Measurements from ENCODE around the gene PHF21A.
"Not testable (repeated sequence)": the region's sequence is repeated elsewhere in the genome, so short reads cannot be mapped to it uniquely, and the experiment has no call there.

Gene PHF21A

DNA sequence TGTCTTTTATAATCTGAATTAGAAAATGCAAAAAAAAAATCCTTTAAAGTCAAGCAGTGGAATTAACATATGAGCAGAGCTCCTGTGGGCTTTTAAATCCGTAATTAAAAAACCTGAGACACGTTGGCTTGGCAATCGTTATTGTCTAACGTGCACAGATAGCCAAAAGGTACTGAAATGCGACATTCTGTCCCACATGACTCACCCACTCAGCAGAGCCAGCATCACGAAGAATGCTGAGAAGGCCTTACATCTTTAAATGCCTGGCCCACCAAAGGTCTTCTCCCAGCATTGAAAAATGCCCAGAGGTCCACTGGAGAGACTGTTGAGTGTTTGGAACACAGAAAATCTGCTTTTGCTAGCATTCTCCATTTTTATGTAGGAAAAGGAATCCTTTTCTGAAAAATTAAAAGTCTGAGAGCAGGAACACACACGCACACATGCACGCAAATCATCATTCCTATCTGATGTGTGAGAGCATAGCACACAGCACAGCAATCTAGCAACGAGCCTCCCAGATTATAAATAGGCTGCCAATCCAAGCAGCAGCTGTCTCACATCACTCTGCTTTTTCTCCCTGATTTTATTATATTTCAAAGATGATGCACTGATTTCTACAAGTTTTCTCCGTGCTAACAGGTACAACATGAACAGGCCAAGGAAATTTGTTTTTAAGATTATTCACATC, 94.5 kb downstream of the PHF21A start:
- H3K27ac ChIP-seq (ENCODE audit: low read length) = no peak overlapping the region
- H3K27me3 ChIP-seq (ENCODE audit: low read depth, low read length) = no peaks in the 10 kb centered on the region
- no peaks in the 10 kb centered on the region for H3K9me3 ChIP-seq (ENCODE audit: control insufficient read depth in 1 of 2, low read length in 2 of 2)
- H3K4me1 ChIP-seq (ENCODE audit: control insufficient read depth in 1 of 2, insufficient read depth in 2 of 2, low read length in 2 of 2) = peaks cover 0 to 6% of the 10 kb centered on the region in 2 donors
- no peaks in the 10 kb centered on the region for H3K36me3 ChIP-seq (ENCODE audit: control insufficient read depth in 1 of 2, insufficient read depth in 2 of 2, low read length in 2 of 2)
- no peak overlapping the region for H3K4me3 ChIP-seq (ENCODE audit: low read depth in 1 of 2, low read length in 2 of 2)

DNA sequence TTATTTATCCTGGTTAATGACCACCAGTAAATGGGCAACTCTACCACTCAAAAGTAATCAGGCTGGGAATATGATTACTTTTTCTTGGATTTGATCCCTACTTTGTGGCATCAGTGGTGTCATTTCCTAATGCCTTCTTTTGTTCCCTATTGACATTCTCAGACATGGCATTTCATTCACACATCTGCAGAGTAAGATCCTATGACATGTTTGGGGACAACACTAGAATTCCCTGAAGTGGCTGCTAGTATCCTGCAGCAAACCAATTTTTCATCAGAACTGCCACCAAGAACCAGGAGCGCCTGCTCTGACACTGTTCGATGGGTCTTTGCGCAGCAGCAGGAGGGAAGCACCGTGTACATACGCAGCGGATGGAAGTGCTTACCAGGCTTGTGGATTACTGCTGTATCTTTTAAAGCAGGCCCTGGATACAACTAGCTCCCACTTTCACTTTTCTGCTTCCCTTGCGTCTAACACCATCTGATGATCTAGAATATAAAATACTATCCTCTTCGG, 101.1 kb downstream of the PHF21A start:
- H3K4me1 ChIP-seq (ENCODE audit: control insufficient read depth in 1 of 2, insufficient read depth in 2 of 2, low read length in 2 of 2) = no peaks in the 10 kb centered on the region

DNA sequence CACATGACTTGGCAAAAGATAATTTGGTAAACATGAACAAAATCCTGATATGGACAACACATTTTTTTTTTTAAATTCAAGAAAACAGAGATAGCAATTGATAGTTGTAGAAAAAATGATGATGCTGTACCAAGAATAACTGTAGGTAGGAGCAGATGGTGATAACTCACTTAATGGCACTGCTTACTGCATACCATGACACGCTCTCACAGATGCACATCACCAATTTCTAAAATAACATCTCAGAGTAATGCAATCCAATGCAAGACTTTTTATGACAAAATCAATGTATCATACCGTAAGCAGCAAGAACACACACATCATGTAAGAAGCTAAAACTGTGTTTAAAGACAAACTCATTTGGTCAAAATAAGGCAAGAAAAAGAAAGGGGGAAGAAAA, 102.6 kb downstream of the PHF21A start:
- no peak overlapping the region for H3K4me3 ChIP-seq (ENCODE audit: low read depth in 1 of 2, low read length in 2 of 2)
- H3K27ac ChIP-seq (ENCODE audit: low read length) = no peak overlapping the region
- H3K27me3 ChIP-seq (ENCODE audit: low read depth, low read length) = no peaks in the 10 kb centered on the region
- H3K4me1 ChIP-seq (ENCODE audit: control insufficient read depth in 1 of 2, insufficient read depth in 2 of 2, low read length in 2 of 2) = no peaks in the 10 kb centered on the region
- no peaks in the 10 kb centered on the region for H3K9me3 ChIP-seq (ENCODE audit: control insufficient read depth in 1 of 2, low read length in 2 of 2)
- peaks cover 0 to 3% of the 10 kb centered on the region in 2 donors for H3K36me3 ChIP-seq (ENCODE audit: control insufficient read depth in 1 of 2, insufficient read depth in 2 of 2, low read length in 2 of 2)

More for the DNA sequence above, 101.1 kb downstream of the PHF21A start:
- Histone ChIP-seq H3K9me3 (ENCODE audit: control insufficient read depth in 1 of 2, low read length in 2 of 2) (no peaks in the 10 kb centered on the region), H3K27ac (ENCODE audit: low read length) (no peak overlapping the region), H3K4me3 (ENCODE audit: low read depth in 1 of 2, low read length in 2 of 2) (no peak overlapping the region), H3K36me3 (ENCODE audit: control insufficient read depth in 1 of 2, insufficient read depth in 2 of 2, low read length in 2 of 2) (peaks cover 0 to 3% of the 10 kb centered on the region in 2 donors), H3K27me3 (ENCODE audit: low read depth, low read length) (no peaks in the 10 kb centered on the region)

DNA sequence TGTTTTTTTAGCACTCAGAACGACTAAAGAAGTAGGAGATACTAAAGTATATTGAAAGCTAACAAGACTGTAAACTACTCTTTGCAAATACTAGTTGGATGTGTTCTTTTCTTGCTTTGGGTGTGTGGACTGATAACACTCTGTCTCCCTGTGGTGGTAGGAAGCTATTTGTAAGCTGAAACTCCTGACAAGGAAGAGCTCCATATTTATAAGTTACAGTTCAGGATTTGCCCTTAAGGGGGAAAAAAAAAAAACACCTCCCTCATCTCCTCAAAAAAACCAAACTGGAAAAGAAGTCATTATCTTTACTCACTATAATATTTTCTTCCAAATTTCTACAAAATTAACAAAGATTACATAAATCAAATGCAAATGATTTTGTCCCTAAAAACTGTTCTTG, 103.9 kb downstream of the PHF21A start:
- Histone ChIP-seq H3K4me1 (ENCODE audit: control insufficient read depth in 1 of 2, insufficient read depth in 2 of 2, low read length in 2 of 2) (no peaks in the 10 kb centered on the region), H3K4me3 (ENCODE audit: low read depth in 1 of 2, low read length in 2 of 2) (no peak overlapping the region), H3K27ac (ENCODE audit: low read length) (no peak overlapping the region), H3K9me3 (ENCODE audit: control insufficient read depth in 1 of 2, low read length in 2 of 2) (no peaks in the 10 kb centered on the region), H3K36me3 (ENCODE audit: control insufficient read depth in 1 of 2, insufficient read depth in 2 of 2, low read length in 2 of 2) (peaks cover 0 to 3% of the 10 kb centered on the region in 2 donors), H3K27me3 (ENCODE audit: low read depth, low read length) (no peaks in the 10 kb centered on the region)

DNA sequence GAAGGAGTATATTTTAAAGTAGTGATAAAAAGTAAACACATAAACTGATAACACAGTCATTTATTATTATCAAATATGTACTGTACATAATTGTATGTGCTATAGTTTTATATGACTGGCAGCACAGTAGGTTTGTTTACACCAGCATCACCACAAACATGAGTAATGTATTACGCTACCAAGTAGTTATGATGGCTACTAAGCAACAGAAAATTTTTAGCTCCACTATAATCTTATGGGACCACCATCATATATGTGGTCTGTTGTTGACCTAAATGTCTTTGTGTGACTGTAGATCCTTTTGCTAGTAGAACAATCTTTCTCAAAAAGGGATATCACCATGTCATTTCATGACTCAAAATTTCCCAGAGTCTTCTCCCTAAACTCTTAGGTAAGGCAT, 105.3 kb downstream of the PHF21A start:
- Histone ChIP-seq H3K27ac (ENCODE audit: low read length) (no peak overlapping the region), H3K36me3 (ENCODE audit: control insufficient read depth in 1 of 2, insufficient read depth in 2 of 2, low read length in 2 of 2) (no peaks in the 10 kb centered on the region), H3K27me3 (ENCODE audit: low read depth, low read length) (no peaks in the 10 kb centered on the region), H3K4me3 (ENCODE audit: low read depth in 1 of 2, low read length in 2 of 2) (no peak overlapping the region), H3K4me1 (ENCODE audit: control insufficient read depth in 1 of 2, insufficient read depth in 2 of 2, low read length in 2 of 2) (no peaks in the 10 kb centered on the region), H3K9me3 (ENCODE audit: control insufficient read depth in 1 of 2, low read length in 2 of 2) (no peaks in the 10 kb centered on the region)

DNA sequence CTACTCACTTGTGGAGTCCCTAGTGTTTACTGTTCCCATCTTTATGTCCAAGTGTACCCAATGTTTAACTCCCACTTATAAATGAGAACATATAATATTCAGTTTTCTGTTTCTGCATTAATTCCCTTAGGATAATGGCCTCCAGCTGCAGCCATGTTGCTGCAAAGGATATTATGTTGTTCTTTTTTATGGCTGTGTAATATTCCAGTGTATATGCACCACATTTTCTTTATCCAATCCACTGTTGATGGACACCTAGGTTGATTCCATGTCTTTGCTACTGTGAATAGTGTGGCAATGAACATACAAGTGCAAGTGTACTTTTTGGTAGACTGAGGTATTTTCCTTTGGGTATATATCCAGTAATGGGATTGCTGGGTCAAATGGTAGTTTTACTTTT, 107.1 kb downstream of the PHF21A start:
- H3K27me3 ChIP-seq (ENCODE audit: low read depth, low read length); H3K4me1 ChIP-seq (ENCODE audit: control insufficient read depth in 1 of 2, insufficient read depth in 2 of 2, low read length in 2 of 2); H3K4me3 ChIP-seq (ENCODE audit: low read depth in 1 of 2, low read length in 2 of 2); H3K9me3 ChIP-seq (ENCODE audit: control insufficient read depth in 1 of 2, low read length in 2 of 2); H3K27ac ChIP-seq (ENCODE audit: low read length); H3K36me3 ChIP-seq (ENCODE audit: control insufficient read depth in 1 of 2, insufficient read depth in 2 of 2, low read length in 2 of 2): not testable (repeated sequence)

DNA sequence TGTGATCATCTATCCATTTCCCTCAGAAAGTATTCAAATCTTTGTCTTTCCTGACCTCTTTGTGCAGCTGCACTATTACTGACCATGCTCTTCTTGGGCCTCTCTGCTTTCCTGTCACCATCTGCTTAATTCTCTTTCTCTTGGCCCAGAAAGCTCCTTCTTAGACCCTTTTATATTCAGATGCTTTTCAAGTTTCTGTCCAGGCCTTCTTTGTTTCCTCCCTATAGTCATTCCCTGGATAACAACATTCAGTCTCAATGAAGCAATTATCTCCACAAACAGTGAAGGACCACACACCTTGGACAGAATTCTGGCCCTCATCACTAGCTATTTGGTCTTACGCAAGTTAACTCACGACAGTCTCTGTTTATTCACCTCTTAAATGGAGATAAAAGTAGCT, 109.1 kb downstream of the PHF21A start:
- H3K36me3 ChIP-seq (ENCODE audit: control insufficient read depth in 1 of 2, insufficient read depth in 2 of 2, low read length in 2 of 2) = no peaks in the 10 kb centered on the region
- peaks cover 0 to 9% of the 10 kb centered on the region in 2 donors for H3K4me1 ChIP-seq (ENCODE audit: control insufficient read depth in 1 of 2, insufficient read depth in 2 of 2, low read length in 2 of 2)
- no peaks in the 10 kb centered on the region for H3K9me3 ChIP-seq (ENCODE audit: control insufficient read depth in 1 of 2, low read length in 2 of 2)

DNA sequence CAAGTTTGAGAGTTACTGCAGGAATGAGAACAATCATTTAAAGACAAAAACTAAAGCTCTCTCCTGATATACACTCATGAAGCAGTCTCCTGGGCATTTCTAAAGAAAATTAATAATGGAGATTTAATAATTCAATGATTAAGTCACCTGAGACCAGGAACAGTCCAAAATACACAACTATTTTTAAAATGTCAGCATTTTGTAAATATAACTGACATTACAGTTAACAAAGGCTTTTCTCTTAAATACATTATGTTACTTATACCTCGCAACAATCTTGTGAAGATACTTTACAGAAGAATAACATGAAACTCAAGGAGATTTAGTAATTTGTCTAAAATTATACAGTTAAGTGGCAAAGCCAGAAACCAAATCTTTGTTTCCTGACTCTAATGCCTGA, 111.2 kb downstream of the PHF21A start:
- no peaks in the 10 kb centered on the region for H3K27me3 ChIP-seq (ENCODE audit: low read depth, low read length)
- no peaks in the 10 kb centered on the region for H3K36me3 ChIP-seq (ENCODE audit: control insufficient read depth in 1 of 2, insufficient read depth in 2 of 2, low read length in 2 of 2)
- H3K27ac ChIP-seq (ENCODE audit: low read length) = no peak overlapping the region
- H3K9me3 ChIP-seq (ENCODE audit: control insufficient read depth in 1 of 2, low read length in 2 of 2) = no peaks in the 10 kb centered on the region
- H3K4me1 ChIP-seq (ENCODE audit: control insufficient read depth in 1 of 2, insufficient read depth in 2 of 2, low read length in 2 of 2) = peaks cover 0 to 9% of the 10 kb centered on the region in 2 donors
- H3K4me3 ChIP-seq (ENCODE audit: low read depth in 1 of 2, low read length in 2 of 2) = no peak overlapping the region

More for the DNA sequence above, 109.1 kb downstream of the PHF21A start:
- H3K27ac ChIP-seq (ENCODE audit: low read length) = no peak overlapping the region
- H3K4me3 ChIP-seq (ENCODE audit: low read depth in 1 of 2, low read length in 2 of 2) = no peak overlapping the region
- no peaks in the 10 kb centered on the region for H3K27me3 ChIP-seq (ENCODE audit: low read depth, low read length)

DNA sequence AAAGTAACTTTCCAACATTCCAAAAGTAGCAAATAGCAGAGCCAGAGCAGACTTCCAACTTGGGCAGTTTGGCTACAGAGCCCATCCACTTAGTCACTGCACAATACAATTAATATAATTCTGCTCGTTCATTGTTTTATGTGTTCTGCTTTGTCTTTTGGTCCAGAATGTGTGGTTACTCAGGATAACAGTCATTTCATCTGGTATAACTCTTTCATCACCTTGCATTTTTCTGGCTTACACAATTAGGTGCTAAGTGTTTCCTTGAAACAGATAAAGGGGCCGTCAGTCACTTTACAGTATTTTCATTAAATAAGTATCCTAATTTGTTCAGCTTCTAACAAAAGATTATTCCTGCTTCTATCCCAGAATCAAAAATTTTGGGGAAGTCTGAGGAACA, 111.6 kb downstream of the PHF21A start:
- H3K36me3 ChIP-seq (ENCODE audit: control insufficient read depth in 1 of 2, insufficient read depth in 2 of 2, low read length in 2 of 2) = no peaks in the 10 kb centered on the region
- H3K27ac ChIP-seq (ENCODE audit: low read length) = no peak overlapping the region
- H3K9me3 ChIP-seq (ENCODE audit: control insufficient read depth in 1 of 2, low read length in 2 of 2) = no peaks in the 10 kb centered on the region
- no peaks in the 10 kb centered on the region for H3K27me3 ChIP-seq (ENCODE audit: low read depth, low read length)
- H3K4me3 ChIP-seq (ENCODE audit: low read depth in 1 of 2, low read length in 2 of 2) = no peak overlapping the region
- H3K4me1 ChIP-seq (ENCODE audit: control insufficient read depth in 1 of 2, insufficient read depth in 2 of 2, low read length in 2 of 2) = peaks cover 0 to 9% of the 10 kb centered on the region in 2 donors

DNA sequence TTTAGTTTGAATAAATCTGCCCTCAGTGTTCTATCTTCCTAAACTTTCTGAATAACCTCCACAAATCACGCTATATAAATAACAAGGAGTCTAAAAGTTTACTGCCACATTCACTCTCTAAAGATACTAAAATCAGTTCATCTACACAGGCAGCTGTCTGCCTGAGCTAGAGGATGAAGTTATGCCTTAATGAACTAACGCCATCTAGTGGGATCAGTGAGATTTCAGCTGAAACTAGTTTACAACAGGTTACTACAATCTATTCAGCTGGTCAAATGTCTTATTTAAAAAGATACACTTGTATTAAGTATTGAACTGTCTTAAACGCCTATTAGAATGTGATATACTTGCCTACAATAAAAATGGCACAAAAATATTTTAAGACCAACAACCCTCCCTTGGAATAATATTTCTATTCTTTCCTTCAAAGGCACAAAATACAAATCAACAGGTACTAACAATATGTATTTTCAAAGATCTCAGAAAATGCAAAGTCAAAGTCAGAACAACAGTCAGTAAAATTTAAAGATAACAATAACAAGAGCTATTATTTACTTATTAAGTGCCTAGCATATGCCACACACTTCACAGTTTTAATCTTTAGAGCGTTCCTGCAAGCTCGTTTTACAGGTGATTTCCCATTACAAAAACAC, 114.7 kb downstream of the PHF21A start:
- H3K4me3 ChIP-seq (ENCODE audit: low read depth in 1 of 2, low read length in 2 of 2) = no peak overlapping the region
- peaks cover 0 to 29% of the 10 kb centered on the region in 2 donors for H3K4me1 ChIP-seq (ENCODE audit: control insufficient read depth in 1 of 2, insufficient read depth in 2 of 2, low read length in 2 of 2)
- H3K36me3 ChIP-seq (ENCODE audit: control insufficient read depth in 1 of 2, insufficient read depth in 2 of 2, low read length in 2 of 2) = no peaks in the 10 kb centered on the region
- H3K27me3 ChIP-seq (ENCODE audit: low read depth, low read length) = no peaks in the 10 kb centered on the region
- H3K9me3 ChIP-seq (ENCODE audit: control insufficient read depth in 1 of 2, low read length in 2 of 2) = no peaks in the 10 kb centered on the region
- no peak overlapping the region for H3K27ac ChIP-seq (ENCODE audit: low read length)

DNA sequence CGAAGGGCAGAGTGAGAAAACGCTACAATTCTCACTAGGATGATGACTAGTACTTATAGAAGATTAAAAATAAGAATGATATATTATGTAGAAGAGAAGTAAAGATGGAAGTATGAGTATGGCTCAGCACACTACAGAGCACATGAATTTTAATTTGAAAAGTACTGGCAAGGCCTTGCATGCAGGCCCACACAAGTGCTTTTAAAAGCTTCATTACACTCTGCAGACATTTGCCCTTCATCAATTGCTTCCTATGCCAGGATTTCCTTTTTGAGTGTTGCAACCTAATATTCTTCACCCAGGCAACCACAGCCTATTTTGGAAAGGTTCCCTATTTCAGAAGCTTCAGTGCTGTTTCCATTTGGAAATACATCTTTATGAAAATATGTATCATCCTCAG, 117.7 kb downstream of the PHF21A start:
- Histone ChIP-seq H3K4me1 (ENCODE audit: control insufficient read depth in 1 of 2, insufficient read depth in 2 of 2, low read length in 2 of 2) (peaks cover 0 to 25% of the 10 kb centered on the region in 2 donors), H3K9me3 (ENCODE audit: control insufficient read depth in 1 of 2, low read length in 2 of 2) (no peaks in the 10 kb centered on the region), H3K27me3 (ENCODE audit: low read depth, low read length) (no peaks in the 10 kb centered on the region), H3K36me3 (ENCODE audit: control insufficient read depth in 1 of 2, insufficient read depth in 2 of 2, low read length in 2 of 2) (no peaks in the 10 kb centered on the region), H3K4me3 (ENCODE audit: low read depth in 1 of 2, low read length in 2 of 2) (no peak overlapping the region), H3K27ac (ENCODE audit: low read length) (no peak overlapping the region)
